Stimulated activated CD4-positive, alpha-beta T cell treated with anti-CD3 and anti-CD28 coated beads, Interleukin-1b, Interleukin-23, amount 100 ng/mL, for 24 hours (primary cell): ENCODE measurements around the gene IFT122.

Experiments used
- DNase-seq, 4 experiments: peaks; one replicate each; pipeline ENCODE4 v3.0.0-alpha.2; 2020; ENCODE audit warnings: low read depth in 4 of 4, low spot score in 1 of 4

The IFT122 gene

GRCh38 chr3:129554356-129555152, 114.5 kb downstream of the IFT122 start:
- DNase-seq = no peak

GRCh38 chr3:129555153-129555550, 115.1 kb downstream of the IFT122 start:
- no peak for DNase-seq

- no peak for DNase-seq
Observed at GRCh38 chr3:129555616-129556357, 115.8 kb downstream of the IFT122 start.

- no peak for DNase-seq
Observed at GRCh38 chr3:129556358-129556695, 116.3 kb downstream of the IFT122 start.

GRCh38 chr3:129556890-129557547, 117.0 kb downstream of the IFT122 start:
- no peak for DNase-seq

GRCh38 chr3:129557548-129557894, 117.5 kb downstream of the IFT122 start:
- no peak for DNase-seq

- no peak for DNase-seq
Observed at GRCh38 chr3:129558081-129558771, 118.2 kb downstream of the IFT122 start.

GRCh38 chr3:129558772-129559564, 118.9 kb downstream of the IFT122 start:
- no peak for DNase-seq

- no peak for DNase-seq
Observed at GRCh38 chr3:129559565-129560079, 119.6 kb downstream of the IFT122 start.

GRCh38 chr3:129560269-129560787, 120.3 kb downstream of the IFT122 start:
- DNase-seq = no peak

- DNase-seq = no peak
Observed at GRCh38 chr3:129560911-129561594, 121.0 kb downstream of the IFT122 start.

- no peak for DNase-seq
Observed at GRCh38 chr3:129561619-129562248, 121.7 kb downstream of the IFT122 start.

GRCh38 chr3:129562803-129563202, 122.8 kb downstream of the IFT122 start:
- DNase-seq = no peak

GRCh38 chr3:129563332-129563731, 123.3 kb downstream of the IFT122 start:
- DNase-seq = no peak

GRCh38 chr3:129563850-129564535, 124.0 kb downstream of the IFT122 start:
- no peak for DNase-seq

- DNase-seq = no peak
Observed at GRCh38 chr3:129564981-129565644, 125.1 kb downstream of the IFT122 start.

GRCh38 chr3:129565902-129566301, 125.9 kb downstream of the IFT122 start:
- DNase-seq = no peak

- DNase-seq = no peak
Observed at GRCh38 chr3:129567176-129567705, 127.2 kb downstream of the IFT122 start.
